IMR-90 (cell line): Measurements from ENCODE around the gene FOCAD.

Source experiments
- BHLHE40 ChIP-seq: fragments of 150-350 bp; IDR thresholded peaks from 2 replicates; pipeline ENCODE4 v1.6.1; 2016; ENCODE audit warnings: mild to moderate bottlenecking, low read depth, low read length
- CEBPB ChIP-seq: IDR thresholded peaks from 2 replicates; pipeline ENCODE4 v1.6.1; 2012; ENCODE audit warnings: low read depth, low read length, improper control_type of control experiment
- FOS ChIP-seq: fragments of 150-350 bp; IDR thresholded peaks from 2 replicates; pipeline ENCODE4 v1.6.1; 2016; ENCODE audit warnings: low read depth, low read length
- MAFK ChIP-seq: IDR thresholded peaks from 2 replicates; pipeline ENCODE4 v1.6.1; 2012; ENCODE audit warnings: low read depth, low read length, improper control_type of control experiment
- MAZ ChIP-seq: IDR thresholded peaks from 2 replicates; pipeline ENCODE4 v1.6.1; 2012; ENCODE audit warnings: low read depth, mild to moderate bottlenecking, low read length, improper control_type of control experiment, moderate library complexity, borderline replicate concordance
- MXI1 ChIP-seq: IDR thresholded peaks from 2 replicates; pipeline ENCODE4 v1.6.1; 2012; ENCODE audit warnings: low read depth, mild to moderate bottlenecking, low read length, moderate library complexity, borderline replicate concordance
- POLR2A ChIP-seq: IDR thresholded peaks from 2 replicates; pipeline ENCODE4 v1.6.1; 2012; ENCODE audit warnings: mild to moderate bottlenecking, low read depth, low read length
- RAD21 ChIP-seq: IDR thresholded peaks from 2 replicates; pipeline ENCODE4 v1.6.1; 2012; ENCODE audit warnings: low read length, improper control_type of control experiment
- RCOR1 ChIP-seq: IDR thresholded peaks from 2 replicates; pipeline ENCODE4 v1.6.1; 2012; ENCODE audit warnings: mild to moderate bottlenecking, low read length, improper control_type of control experiment; ENCODE audit not compliant: insufficient replicate concordance
- RFX5 ChIP-seq: IDR thresholded peaks from 2 replicates; pipeline ENCODE4 v1.8.0; 2012; ENCODE audit warnings: low read depth, mild to moderate bottlenecking, low read length, moderate library complexity
- SMC3 ChIP-seq: fragments of 150-350 bp; IDR thresholded peaks from 2 replicates; pipeline ENCODE4 v1.6.1; 2016; ENCODE audit warnings: low read depth, mild to moderate bottlenecking, antibody characterized with exemption, low read length, moderate library complexity
- TF ChIP-seq, protein P1 (sequence below): conservative IDR thresholded peaks from 2 replicates; pipeline ENCODE4 v1.5.1; 2012; ENCODE audit warnings: mild to moderate bottlenecking, low read depth, low read length, improper control_type of control experiment
- TF ChIP-seq, protein P2 (sequence below): fragments of 150-350 bp; IDR thresholded peaks from 2 replicates; pipeline ENCODE4 v1.6.1; 2017; ENCODE audit warnings: mild to moderate bottlenecking, antibody characterized with exemption, low read length, low read depth
- TF ChIP-seq, protein P3 (sequence below): fragments of 150-350 bp; IDR thresholded peaks from 2 replicates; pipeline ENCODE4 v1.6.1; 2016; ENCODE audit warnings: low read depth, mild to moderate bottlenecking, low read length, moderate library complexity, borderline replicate concordance

DNA sequence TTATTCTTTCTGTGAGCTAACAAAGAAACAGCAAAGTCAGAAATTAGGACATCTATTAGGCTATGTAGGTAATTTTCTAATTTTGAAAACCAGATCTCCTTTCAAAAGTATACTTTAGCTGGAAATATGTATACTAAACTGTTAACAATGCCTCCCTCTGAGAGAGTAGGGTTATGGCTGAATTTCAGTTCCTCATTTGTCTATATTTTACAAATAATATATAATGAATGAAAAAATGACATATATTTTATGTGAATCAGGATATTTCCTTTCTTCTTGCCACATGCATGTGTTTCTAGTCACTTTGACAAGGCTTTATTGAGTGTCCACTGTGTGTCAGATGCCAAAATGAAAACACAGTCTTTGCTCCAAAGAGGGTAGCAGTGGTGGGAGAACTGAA lies 331.9 kb downstream of the FOCAD start:
- TF ChIP-seq, protein P1, sequence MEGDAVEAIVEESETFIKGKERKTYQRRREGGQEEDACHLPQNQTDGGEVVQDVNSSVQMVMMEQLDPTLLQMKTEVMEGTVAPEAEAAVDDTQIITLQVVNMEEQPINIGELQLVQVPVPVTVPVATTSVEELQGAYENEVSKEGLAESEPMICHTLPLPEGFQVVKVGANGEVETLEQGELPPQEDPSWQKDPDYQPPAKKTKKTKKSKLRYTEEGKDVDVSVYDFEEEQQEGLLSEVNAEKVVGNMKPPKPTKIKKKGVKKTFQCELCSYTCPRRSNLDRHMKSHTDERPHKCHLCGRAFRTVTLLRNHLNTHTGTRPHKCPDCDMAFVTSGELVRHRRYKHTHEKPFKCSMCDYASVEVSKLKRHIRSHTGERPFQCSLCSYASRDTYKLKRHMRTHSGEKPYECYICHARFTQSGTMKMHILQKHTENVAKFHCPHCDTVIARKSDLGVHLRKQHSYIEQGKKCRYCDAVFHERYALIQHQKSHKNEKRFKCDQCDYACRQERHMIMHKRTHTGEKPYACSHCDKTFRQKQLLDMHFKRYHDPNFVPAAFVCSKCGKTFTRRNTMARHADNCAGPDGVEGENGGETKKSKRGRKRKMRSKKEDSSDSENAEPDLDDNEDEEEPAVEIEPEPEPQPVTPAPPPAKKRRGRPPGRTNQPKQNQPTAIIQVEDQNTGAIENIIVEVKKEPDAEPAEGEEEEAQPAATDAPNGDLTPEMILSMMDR: no peak
- TF ChIP-seq, protein P2, sequence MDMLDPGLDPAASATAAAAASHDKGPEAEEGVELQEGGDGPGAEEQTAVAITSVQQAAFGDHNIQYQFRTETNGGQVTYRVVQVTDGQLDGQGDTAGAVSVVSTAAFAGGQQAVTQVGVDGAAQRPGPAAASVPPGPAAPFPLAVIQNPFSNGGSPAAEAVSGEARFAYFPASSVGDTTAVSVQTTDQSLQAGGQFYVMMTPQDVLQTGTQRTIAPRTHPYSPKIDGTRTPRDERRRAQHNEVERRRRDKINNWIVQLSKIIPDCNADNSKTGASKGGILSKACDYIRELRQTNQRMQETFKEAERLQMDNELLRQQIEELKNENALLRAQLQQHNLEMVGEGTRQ: no peak
- TF ChIP-seq CEBPB (no peak), MXI1 (no peak), BHLHE40 (no peak), RFX5 (no peak), POLR2A (no peak), RAD21 (no peak), FOS (no peak), SMC3 (no peak), RCOR1 (no peak), MAZ (no peak), MAFK (no peak)
- TF ChIP-seq, protein P3, sequence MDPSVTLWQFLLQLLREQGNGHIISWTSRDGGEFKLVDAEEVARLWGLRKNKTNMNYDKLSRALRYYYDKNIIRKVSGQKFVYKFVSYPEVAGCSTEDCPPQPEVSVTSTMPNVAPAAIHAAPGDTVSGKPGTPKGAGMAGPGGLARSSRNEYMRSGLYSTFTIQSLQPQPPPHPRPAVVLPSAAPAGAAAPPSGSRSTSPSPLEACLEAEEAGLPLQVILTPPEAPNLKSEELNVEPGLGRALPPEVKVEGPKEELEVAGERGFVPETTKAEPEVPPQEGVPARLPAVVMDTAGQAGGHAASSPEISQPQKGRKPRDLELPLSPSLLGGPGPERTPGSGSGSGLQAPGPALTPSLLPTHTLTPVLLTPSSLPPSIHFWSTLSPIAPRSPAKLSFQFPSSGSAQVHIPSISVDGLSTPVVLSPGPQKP: no peak
